ENCODE measurements around the gene P2RX3.
"Not testable (repeated sequence)": the region's sequence is repeated elsewhere in the genome, so short reads cannot be mapped to it uniquely, and the experiment has no call there.

Gene P2RX3

DNA sequence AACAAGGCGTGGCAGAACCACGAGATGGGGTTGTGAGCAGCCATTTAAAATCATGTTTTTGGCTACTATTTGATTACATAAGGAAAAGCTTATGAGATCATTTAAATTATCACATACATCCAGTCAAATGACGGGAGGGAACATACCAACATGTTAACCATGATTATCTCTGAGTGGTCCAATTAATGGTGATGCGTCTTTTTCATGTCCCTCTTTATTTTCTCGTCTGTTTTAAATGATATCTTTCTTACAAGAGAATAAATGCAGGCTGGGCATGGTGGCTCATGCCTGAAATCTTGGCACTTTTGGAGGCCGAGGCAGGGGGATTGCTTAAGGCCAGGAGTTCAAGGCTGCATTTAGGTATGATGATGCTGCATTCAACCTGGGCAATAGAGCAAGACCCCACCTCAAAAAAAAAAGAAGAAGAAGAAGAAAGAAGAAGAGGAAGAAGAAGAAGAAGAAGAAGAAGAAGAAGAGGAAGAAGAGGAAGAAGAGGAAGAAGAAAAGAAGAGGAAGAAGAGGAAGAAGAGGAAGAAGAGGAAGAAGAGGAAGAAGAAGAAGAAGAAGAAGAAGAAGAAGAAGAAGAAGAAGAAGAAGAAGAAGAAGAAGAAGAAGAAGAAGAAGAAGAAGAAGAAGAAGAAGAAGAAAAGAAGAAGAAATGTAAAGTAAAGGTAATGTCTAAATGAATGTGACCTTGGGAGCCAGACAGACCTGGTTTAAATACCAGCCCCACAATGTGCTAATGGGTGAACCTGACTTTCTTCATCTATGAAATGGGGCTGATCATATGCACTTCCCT is 65.0 kb downstream of the P2RX3 start:
- not testable (repeated sequence) for DNase-seq

DNA sequence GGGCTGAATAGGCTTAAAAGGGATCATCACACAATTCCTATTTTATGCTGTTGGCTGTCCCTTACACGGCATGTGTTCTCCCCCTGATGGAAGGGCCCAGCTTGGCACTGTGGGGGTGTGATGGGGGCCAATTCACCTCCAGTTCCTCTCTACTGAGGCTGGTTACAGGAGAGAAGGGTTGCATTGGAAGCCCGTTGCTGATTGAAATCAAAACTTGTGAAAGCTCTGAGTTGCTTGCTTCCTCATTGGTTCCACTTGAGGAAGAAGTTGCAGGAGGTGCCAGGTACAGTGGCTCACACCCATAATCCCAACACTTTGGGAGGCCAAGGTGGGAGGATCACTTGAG is 65.6 kb downstream of the P2RX3 start:
- DNase-seq, result peak; percentile 2

GRCh38 chr11:57405271-57405860 is 67.2 kb downstream of the P2RX3 start:
- no peak for DNase-seq

GRCh38 chr11:57406337-57406904 is 68.3 kb downstream of the P2RX3 start:
- peak; percentile 12 for DNase-seq

DNA sequence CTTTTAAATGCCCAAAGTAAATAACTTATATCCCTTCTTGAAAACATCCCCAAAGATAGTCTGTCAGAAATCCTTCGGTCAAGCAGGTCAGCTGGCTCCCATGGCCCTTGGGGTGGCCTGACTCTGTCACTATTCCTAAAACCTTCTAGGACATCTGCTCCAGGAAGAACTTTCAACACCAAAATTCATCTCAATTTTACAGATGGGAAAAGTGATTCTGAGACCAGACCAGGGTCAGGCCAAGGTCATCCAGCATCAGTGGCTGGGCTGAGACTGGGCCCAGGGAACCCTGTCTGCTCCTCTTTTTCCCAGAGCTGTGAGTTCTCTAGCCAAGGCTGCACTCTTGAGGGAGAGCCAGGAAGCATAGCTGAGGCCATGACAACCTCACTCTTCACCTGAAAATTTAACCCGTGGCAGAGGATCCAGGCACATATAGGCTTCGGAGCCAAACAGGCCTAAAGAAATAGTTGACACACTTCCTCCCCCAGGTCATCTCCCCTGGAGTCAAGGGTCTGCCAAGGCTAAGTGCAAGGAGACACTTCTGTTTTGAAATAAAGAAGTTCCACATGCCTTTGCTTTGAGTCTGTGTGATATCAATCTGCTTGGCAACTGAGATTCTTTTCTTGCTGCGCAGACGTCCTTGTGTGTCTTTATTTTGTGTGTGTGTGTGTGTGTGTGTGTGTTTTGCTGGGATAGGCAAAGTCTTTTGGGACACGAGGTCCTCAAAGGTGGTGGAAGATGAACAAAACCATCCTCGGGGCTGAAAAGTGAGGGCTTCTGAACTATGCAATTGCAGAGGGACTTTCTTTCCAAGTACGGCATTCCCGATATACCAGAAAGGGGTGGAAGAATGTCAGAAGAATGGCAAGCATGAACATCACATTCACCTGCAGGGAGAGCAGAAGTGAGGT is 69.1 kb downstream of the P2RX3 start:
- DNase-seq, result no peak

- no peak for DNase-seq
Measured at GRCh38 chr11:57407941-57408475, 69.9 kb downstream of the P2RX3 start.

DNA sequence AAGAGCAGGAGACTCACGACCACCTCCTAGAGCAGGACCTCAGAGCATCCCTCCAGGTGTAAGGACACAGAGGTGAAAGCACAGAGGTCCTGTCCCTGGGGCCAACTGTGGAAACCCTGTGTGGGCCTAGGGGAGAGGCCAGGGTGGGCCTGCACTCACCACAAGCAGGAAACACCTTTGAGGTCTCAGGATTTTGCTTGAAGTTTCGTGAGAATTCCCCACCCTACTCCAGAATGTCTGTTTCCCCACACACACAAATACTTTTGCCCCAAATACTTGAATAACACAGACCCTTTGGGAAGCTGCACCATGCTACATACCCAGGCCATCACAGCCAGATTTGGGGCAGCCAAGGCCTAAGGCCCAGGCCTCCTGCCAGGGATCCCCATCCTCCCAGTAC is 70.6 kb downstream of the P2RX3 start:
- DNase-seq, result no peak

DNA sequence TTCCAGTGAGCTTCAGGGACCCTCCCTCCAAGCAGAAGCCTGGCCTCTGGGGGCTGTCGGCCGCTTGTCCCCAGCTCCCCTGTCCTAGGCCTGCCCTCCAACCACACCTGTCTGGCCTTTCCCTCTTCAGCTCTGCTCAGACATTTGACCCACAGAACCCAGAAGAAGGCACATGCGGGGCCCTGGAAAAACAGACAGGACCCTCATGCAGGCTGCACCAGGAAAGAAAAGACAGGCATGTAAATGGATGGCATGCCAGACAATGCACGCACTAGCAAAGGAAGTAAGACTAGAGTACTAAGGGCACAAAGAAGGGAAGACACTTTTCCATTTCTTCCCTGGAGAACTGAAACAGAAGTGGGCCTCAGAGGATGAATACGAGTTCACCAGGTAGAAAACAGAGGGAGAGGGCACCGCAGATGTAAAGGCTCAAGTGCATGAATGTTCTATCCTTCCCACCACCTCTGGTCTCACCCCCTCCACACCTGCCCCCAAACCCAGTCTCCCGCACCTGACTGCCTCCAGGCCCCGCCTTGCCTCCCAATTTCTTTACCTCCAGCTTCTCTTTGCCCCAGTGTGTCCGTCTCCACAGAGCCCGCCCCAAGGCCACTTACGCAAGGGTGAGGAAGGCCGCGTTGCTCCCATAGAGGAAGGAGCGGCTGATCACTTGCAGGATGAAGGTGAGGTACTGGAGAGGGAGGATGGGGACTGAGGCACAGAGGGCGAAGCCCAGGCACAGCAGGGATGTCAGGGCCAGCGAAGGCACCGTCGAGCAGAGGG is 71.4 kb downstream of the P2RX3 start:
- no peak for DNase-seq

DNA sequence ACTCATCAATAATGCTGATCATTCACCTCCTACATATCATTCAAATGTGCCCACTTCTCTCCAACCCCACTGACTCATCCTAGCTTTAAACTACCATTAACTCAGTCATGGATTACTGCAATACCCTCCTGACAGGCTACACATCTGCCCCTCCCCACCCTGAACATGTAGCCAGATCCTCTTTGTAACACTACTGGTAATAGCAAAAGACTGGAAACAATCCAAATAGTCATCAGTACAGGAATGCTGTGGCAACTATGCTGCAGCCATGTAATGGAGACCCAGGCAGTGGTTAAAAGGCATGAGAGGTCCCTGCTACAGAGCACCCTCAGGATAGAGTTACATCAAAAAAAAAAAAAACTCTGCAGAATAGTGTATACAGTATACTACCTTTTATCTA is 72.1 kb downstream of the P2RX3 start:
- DNase-seq, result no peak

DNA sequence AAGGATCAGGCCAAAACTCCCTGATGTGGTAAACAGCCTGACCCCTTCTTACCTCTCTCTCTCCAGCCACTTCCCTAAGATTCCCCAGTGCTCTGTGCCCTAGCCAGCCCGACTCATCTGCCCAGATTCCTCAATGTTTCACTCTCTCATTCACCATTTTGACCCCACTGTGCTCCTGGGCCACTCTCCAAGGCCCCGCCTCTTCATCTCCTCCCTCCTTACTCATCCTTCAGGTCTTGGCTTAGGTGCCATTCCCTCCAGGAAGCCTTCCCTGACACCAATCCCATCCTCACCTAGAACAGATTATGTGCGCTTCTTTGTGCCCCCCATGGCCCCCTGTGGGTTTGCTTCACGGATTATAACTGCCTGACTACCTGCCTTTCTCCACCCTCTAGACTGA is 75.5 kb downstream of the P2RX3 start:
- DNase-seq, result no peak

DNA sequence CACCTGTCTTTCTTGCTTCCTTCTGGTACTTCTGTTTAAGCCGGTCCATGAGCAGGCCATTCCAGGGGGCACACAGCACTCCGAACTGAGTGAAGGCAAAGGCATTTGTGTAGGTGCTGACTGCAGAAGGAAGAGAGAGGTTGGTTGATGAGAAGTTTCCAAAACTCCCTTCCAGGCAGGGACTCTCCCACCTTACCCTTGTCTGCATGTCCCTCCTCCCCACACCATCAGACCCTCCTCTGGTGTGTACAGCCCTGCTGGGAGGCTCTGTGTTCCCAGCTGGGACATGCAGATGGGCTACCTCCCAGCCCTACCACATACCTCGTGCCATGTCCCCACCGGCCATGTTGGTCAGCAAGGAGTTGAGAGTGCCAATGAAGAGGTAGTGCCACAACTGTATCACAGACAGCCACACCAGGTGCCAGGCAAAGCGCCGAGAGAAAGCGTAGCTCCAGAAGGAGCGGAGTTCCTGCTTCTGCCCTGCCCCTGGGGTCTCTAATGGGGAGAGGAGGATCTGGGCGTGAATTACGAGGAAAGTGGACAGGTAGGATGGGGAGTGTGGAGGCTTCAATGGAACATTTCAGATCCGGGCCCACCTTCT is 76.6 kb downstream of the P2RX3 start:
- DNase-seq, result no peak

- no peak for DNase-seq
Measured at GRCh38 chr11:57416436-57416835, 78.3 kb downstream of the P2RX3 start.

GRCh38 chr11:57417056-57417455 is 78.9 kb downstream of the P2RX3 start:
- DNase-seq, result no peak

DNA sequence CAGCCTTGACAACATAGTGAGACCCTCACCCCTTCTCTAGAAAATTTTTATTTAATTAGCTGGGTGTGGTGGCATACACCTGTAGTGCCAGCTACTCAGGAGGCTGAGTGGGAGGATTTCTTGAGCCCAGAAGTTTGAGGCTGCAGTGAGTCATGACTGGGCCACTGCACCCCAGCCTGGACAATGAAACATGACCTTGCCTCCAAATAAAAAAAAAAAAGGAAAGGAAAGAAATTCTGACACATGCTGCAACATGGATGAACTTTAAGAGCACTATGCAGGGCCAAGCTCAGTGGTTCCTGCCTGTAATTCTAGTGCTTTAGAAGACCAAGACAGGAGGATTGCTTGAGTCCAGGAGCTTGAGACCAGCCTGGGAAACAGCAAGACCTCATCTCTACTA is 80.0 kb downstream of the P2RX3 start:
- no peak for DNase-seq

DNA sequence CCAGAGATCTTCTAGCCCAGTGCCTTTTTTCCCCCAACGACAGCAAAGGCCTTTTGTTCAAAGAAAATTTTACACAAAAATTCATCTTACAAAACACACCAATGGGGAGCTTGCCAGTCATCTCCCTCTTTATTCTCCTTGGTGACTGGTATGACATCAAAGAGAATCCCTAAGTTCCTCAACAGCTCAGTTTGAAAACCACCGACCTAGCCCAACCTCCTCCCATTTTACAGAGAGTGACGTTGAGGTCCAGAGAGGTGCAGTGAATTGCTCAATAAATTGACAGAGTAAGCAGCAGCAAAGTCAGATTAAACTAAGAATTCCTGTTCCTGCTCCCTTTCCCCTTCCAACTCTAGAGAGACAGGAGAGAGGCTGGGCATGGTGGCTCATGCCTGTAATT is 81.0 kb downstream of the P2RX3 start:
- no peak for DNase-seq

DNA sequence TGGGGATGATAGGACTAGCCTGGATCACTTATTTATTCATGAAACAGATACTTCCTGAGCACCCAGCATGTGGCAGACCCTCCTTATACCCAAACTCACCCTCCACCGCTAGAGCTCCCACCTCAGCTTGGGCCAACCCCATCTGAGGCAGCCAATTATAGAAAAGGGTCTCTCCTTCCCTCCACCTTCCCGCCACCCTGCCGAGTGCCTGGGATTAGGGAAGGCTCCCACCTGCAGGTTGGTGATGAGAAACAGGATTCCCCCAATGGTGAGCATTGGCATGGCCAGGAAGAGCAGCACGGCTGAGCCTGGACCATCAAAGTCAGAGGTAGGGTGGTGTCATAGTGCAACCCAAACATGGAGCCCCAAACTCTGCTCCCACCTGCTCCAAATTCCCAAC is 82.9 kb downstream of the P2RX3 start:
- DNase-seq, result no peak

- DNase-seq, result no peak
Measured at GRCh38 chr11:57421805-57422204, 83.7 kb downstream of the P2RX3 start.
